ENCODE measurements around the gene EPHA8.

- TF ChIP-seq CTCF (IDR thresholded peaks at IDR 0.05) (no peak), POLR2A (IDR thresholded peaks at IDR 0.05) (no peak), POLR2AphosphoS5 (IDR thresholded peaks at IDR 0.05) (no peak)
Observed at GRCh38 chr1:22567197-22567596, 3.9 kb downstream of the EPHA8 start.
